GM12874 (cell line): Measurements from ENCODE around the gene CSMD2.

Source experiments
- CTCF ChIP-seq: IDR thresholded peaks from 2 replicates; pipeline ENCODE4 v1.5.1; 2011; ENCODE audit warnings: low read depth, mild to moderate bottlenecking, control low read depth, low read length, moderate library complexity; ENCODE audit not compliant: insufficient read depth

CSMD2 gene

GRCh38 chr1:33836911-33837310, 328.1 kb downstream of the CSMD2 start:
- TF ChIP-seq CTCF, result no peak

GRCh38 chr1:33828654-33829053, 336.4 kb downstream of the CSMD2 start:
- TF ChIP-seq CTCF, result no peak

GRCh38 chr1:33828059-33828458, 337.0 kb downstream of the CSMD2 start:
- TF ChIP-seq CTCF, result no peak

- no peak for TF ChIP-seq CTCF
These were observed 338.3 kb downstream of the CSMD2 start for GRCh38 chr1:33826711-33827110.

- no peak for TF ChIP-seq CTCF
These were observed 338.7 kb downstream of the CSMD2 start for GRCh38 chr1:33826311-33826710.

- TF ChIP-seq CTCF, result no peak
These were observed 339.5 kb downstream of the CSMD2 start for GRCh38 chr1:33825506-33825905.

- no peak for TF ChIP-seq CTCF
These were observed 340.1 kb downstream of the CSMD2 start for GRCh38 chr1:33824971-33825370.

- TF ChIP-seq CTCF, result no peak
These were observed 340.7 kb downstream of the CSMD2 start for GRCh38 chr1:33824321-33824720.
